ENCODE results near the gene TKTL1. TPM values are rescaled to one million over a fixed set of nuclear protein-coding genes. Genes with fewer than 3 reads are reported as not detected.

Gene TKTL1
- total and polyA plus RNA-seq, 2 experiments from 2014 or later: not detected

GRCh38 chrX:154317391-154317995 lies 21.9 kb downstream of the TKTL1 start:
- no peak overlapping the region for H3K4me3 Mint-ChIP-seq
- H3K27ac Mint-ChIP-seq: no peak overlapping the region
- H3K79me2 ChIP-seq (replicated peaks; ENCODE audit: insufficient read depth): no peaks in the 10 kb centered on the region
- no peak overlapping the region for H3K4me2 ChIP-seq
- no peak overlapping the region for H3K27ac ChIP-seq (ENCODE audit: low read depth)
- ATAC-seq (peak; percentile 93), DNase-seq (ENCODE audit: low spot score) (peak; percentile 72)
- no peaks in the 10 kb centered on the region for H4K20me1 ChIP-seq (replicated peaks; ENCODE audit: insufficient read depth)
- peaks cover 3% of the 10 kb centered on the region; the same call in 1 of the 3 replicates for H3K4me1 Mint-ChIP-seq
- no peak overlapping the region for H3K4me3 ChIP-seq
- no peaks in the 10 kb centered on the region for H3K9me3 Mint-ChIP-seq
- no peaks in the 10 kb centered on the region for H3F3A ChIP-seq (replicated peaks; ENCODE audit: low read depth)
- H3K36me3 ChIP-seq (ENCODE audit: insufficient read depth): no peaks in the 10 kb centered on the region
- H2AFZ ChIP-seq: no peak overlapping the region; the same call in 1 of the 2 replicates
- H3K9me2 ChIP-seq (ENCODE audit: insufficient read depth): no peaks in the 10 kb centered on the region
- H3K36me3 Mint-ChIP-seq (ENCODE audit: low read depth): no peaks in the 10 kb centered on the region
- no peaks in the 10 kb centered on the region for H3K27me3 ChIP-seq (ENCODE audit: insufficient read depth)
- TF ChIP-seq CTCF (conservative IDR thresholded peaks at IDR 0.05; ENCODE audit: low read depth in 2 of 2) (peak; percentile 44 to 47; a peak in 3 of 4 replicates), ZNF114 (CRISPR knock-in tag; IDR thresholded peaks at IDR 0.05) (no peak)
- H3K27me3 Mint-ChIP-seq (ENCODE audit: insufficient read depth, low read depth, poor library complexity): peaks cover 3% of the 10 kb centered on the region
- no peaks in the 10 kb centered on the region for H3K4me1 ChIP-seq (ENCODE audit: insufficient read depth)

- no peaks in the 10 kb centered on the region for H3K9me3 Mint-ChIP-seq
- no peaks in the 10 kb centered on the region for H3K27me3 ChIP-seq (ENCODE audit: insufficient read depth)
- peaks cover 3% of the 10 kb centered on the region; the same call in 1 of the 3 replicates for H3K4me1 Mint-ChIP-seq
- no peak overlapping the region for H3K4me3 ChIP-seq
- DNase-seq (ENCODE audit: low spot score) (no peak), ATAC-seq (no peak)
- H3K79me2 ChIP-seq (replicated peaks; ENCODE audit: insufficient read depth): no peaks in the 10 kb centered on the region
- no peaks in the 10 kb centered on the region for H3K9me2 ChIP-seq (ENCODE audit: insufficient read depth)
- H2AFZ ChIP-seq: no peak overlapping the region
- H3K4me3 Mint-ChIP-seq: no peak overlapping the region
- no peak overlapping the region for H3K27ac Mint-ChIP-seq
- H3K27ac ChIP-seq (ENCODE audit: low read depth): no peak overlapping the region
- H4K20me1 ChIP-seq (replicated peaks; ENCODE audit: insufficient read depth): no peaks in the 10 kb centered on the region
- no peaks in the 10 kb centered on the region for H3K36me3 Mint-ChIP-seq (ENCODE audit: low read depth)
- H3K27me3 Mint-ChIP-seq (ENCODE audit: insufficient read depth, low read depth, poor library complexity): peaks cover 3% of the 10 kb centered on the region
- no peaks in the 10 kb centered on the region for H3K4me1 ChIP-seq (ENCODE audit: insufficient read depth)
- no peak overlapping the region for H3K4me2 ChIP-seq
- H3F3A ChIP-seq (replicated peaks; ENCODE audit: low read depth): no peaks in the 10 kb centered on the region
- H3K36me3 ChIP-seq (ENCODE audit: insufficient read depth): no peaks in the 10 kb centered on the region
- TF ChIP-seq JUNB (IDR thresholded peaks at IDR 0.05; ENCODE audit: unreplicated experiment) (no peak), CTCF (conservative IDR thresholded peaks at IDR 0.05; ENCODE audit: low read depth in 2 of 2) (no peak), NANOG (IDR thresholded peaks at IDR 0.05; ENCODE audit: borderline replicate concordance) (no peak), POLR2AphosphoS5 (IDR thresholded peaks at IDR 0.05; ENCODE audit: low read depth) (no peak), EZH2phosphoT487 (IDR thresholded peaks at IDR 0.05; ENCODE audit: unreplicated experiment) (no peak), REST (IDR thresholded peaks at IDR 0.05; ENCODE audit: unreplicated experiment) (no peak), ZNF114 (CRISPR knock-in tag; IDR thresholded peaks at IDR 0.05) (no peak), STAT1 (IDR thresholded peaks at IDR 0.05; ENCODE audit: unreplicated experiment) (no peak), ZNF331 (CRISPR knock-in tag; IDR thresholded peaks at IDR 0.05; ENCODE audit: low read depth) (no peak), EZH2 (IDR thresholded peaks at IDR 0.05; ENCODE audit: low read depth, unreplicated experiment) (no peak), ETS1 (IDR thresholded peaks at IDR 0.05) (no peak)
Measured at GRCh38 chrX:154320406-154320805, 24.8 kb downstream of the TKTL1 start.
